WTC11 (cell line): ENCODE measurements around the gene ABHD1. TPM values are rescaled to one million over a fixed set of nuclear protein-coding genes. Genes with fewer than 3 reads are reported as not detected.

Experiments used
- AFF4 ChIP-seq: sonication (generic); formaldehyde crosslinking; IDR thresholded peaks from 2 replicates; pipeline ENCODE4 v1.8.1; 2023; ENCODE audit warnings: mild to moderate bottlenecking, missing genetic modification reagents, borderline replicate concordance
- CBFB ChIP-seq: sonication (generic); formaldehyde crosslinking; IDR thresholded peaks from 2 replicates; pipeline ENCODE4 v1.8.1; 2022; ENCODE audit warnings: mild to moderate bottlenecking, low read depth, missing genetic modification reagents
- CREB1 ChIP-seq: sonication (generic); formaldehyde crosslinking; IDR thresholded peaks from 2 replicates; pipeline ENCODE4 v1.8.0; 2023; ENCODE audit warnings: mild to moderate bottlenecking, missing genetic modification reagents
- CREM ChIP-seq: sonication (generic); formaldehyde crosslinking; IDR thresholded peaks from 2 replicates; pipeline ENCODE4 v1.8.1; 2022; ENCODE audit warnings: mild to moderate bottlenecking, missing genetic modification reagents, moderate library complexity
- FOXP4 ChIP-seq: sonication (generic); formaldehyde crosslinking; IDR thresholded peaks from 2 replicates; pipeline ENCODE4 v1.8.0; 2022; ENCODE audit warnings: mild to moderate bottlenecking, missing genetic modification reagents
- GABPB1 ChIP-seq: sonication (generic); formaldehyde crosslinking; IDR thresholded peaks from 2 replicates; pipeline ENCODE4 v1.8.1; 2023; ENCODE audit warnings: mild to moderate bottlenecking, missing genetic modification reagents
- IRF2 ChIP-seq: sonication (generic); formaldehyde crosslinking; IDR thresholded peaks from 2 replicates; pipeline ENCODE4 v1.8.0; 2022; ENCODE audit warnings: low read depth, missing genetic modification reagents, borderline replicate concordance
- JUN ChIP-seq: sonication (generic); formaldehyde crosslinking; IDR thresholded peaks from 2 replicates; pipeline ENCODE4 v1.8.0; 2023; ENCODE audit warnings: mild to moderate bottlenecking, missing genetic modification reagents
- KAT7 ChIP-seq: sonication (generic); formaldehyde crosslinking; IDR thresholded peaks from 2 replicates; pipeline ENCODE4 v1.8.1; 2023; ENCODE audit warnings: missing genetic modification reagents, mild to moderate bottlenecking, borderline replicate concordance
- MYBL2 ChIP-seq: sonication (generic); formaldehyde crosslinking; IDR thresholded peaks from 2 replicates; pipeline ENCODE4 v1.8.1; 2023; ENCODE audit warnings: mild to moderate bottlenecking, moderate library complexity, missing genetic modification reagents
- NFE2L1 ChIP-seq: sonication (generic); formaldehyde crosslinking; IDR thresholded peaks from 2 replicates; pipeline ENCODE4 v1.8.1; 2023; ENCODE audit warnings: missing genetic modification reagents
- NR2C2 ChIP-seq: sonication (generic); formaldehyde crosslinking; IDR thresholded peaks from 2 replicates; pipeline ENCODE4 v1.8.0; 2022; ENCODE audit warnings: mild to moderate bottlenecking, missing genetic modification reagents
- PRRX2 ChIP-seq: fragments of 250-450 bp; sonication (Bioruptor Pico); IDR thresholded peaks from 2 replicates; pipeline ENCODE4 v1.8.0; 2021; ENCODE audit warnings: mild to moderate bottlenecking
- RELA ChIP-seq: sonication (generic); formaldehyde crosslinking; IDR thresholded peaks from 2 replicates; pipeline ENCODE4 v1.8.1; 2022; ENCODE audit warnings: missing genetic modification reagents, mild to moderate bottlenecking, borderline replicate concordance
- TP53 ChIP-seq: sonication (generic); formaldehyde crosslinking; IDR thresholded peaks from 2 replicates; pipeline ENCODE4 v1.8.1; 2023; ENCODE audit warnings: mild to moderate bottlenecking, missing genetic modification reagents
- ZBTB21 ChIP-seq: sonication (generic); formaldehyde crosslinking; IDR thresholded peaks from 2 replicates; pipeline ENCODE4 v1.8.1; 2023; ENCODE audit warnings: mild to moderate bottlenecking, missing genetic modification reagents, borderline replicate concordance
- ZNF317 ChIP-seq: sonication (generic); formaldehyde crosslinking; IDR thresholded peaks from 2 replicates; pipeline ENCODE4 v1.8.1; 2023; ENCODE audit warnings: low read depth, mild to moderate bottlenecking, moderate library complexity, missing genetic modification reagents, borderline replicate concordance
- ZNF671 ChIP-seq: fragments of 250-450 bp; sonication (Bioruptor Pico); IDR thresholded peaks from 2 replicates; pipeline ENCODE4 v1.8.0; 2021; ENCODE audit warnings: mild to moderate bottlenecking
- total RNA-seq: library from RNA; stranded (reverse); gene quantifications from 3 replicates; pipeline ENCODE4 v1.2.3, GENCODE V29; 2021
- TF ChIP-seq, protein P1 (sequence below): fragments of 250-450 bp; sonication (Bioruptor Pico); IDR thresholded peaks from 2 replicates; pipeline ENCODE4 v2.1.2; 2022; ENCODE audit warnings: mild to moderate bottlenecking, moderate library complexity
- TF ChIP-seq, protein P2 (sequence below): fragments of 250-450 bp; sonication (Bioruptor Pico); IDR thresholded peaks from 2 replicates; pipeline ENCODE4 v1.9.0; 2021; ENCODE audit warnings: mild to moderate bottlenecking
- TF ChIP-seq, protein P3 (sequence below): sonication (generic); formaldehyde crosslinking; IDR thresholded peaks from 2 replicates; pipeline ENCODE4 v1.8.1; 2023; ENCODE audit warnings: mild to moderate bottlenecking, moderate library complexity, missing genetic modification reagents
- TF ChIP-seq, protein P4 (sequence below): fragments of 250-450 bp; sonication (Bioruptor Pico); IDR thresholded peaks from 2 replicates; pipeline ENCODE4 v1.9.0; 2021; ENCODE audit warnings: mild to moderate bottlenecking
- TF ChIP-seq, protein P5 (sequence below): sonication (generic); formaldehyde crosslinking; IDR thresholded peaks from 2 replicates; pipeline ENCODE4 v1.8.0; 2022; ENCODE audit warnings: mild to moderate bottlenecking, missing genetic modification reagents

ABHD1 gene
- total RNA-seq, 1 experiment from 2014 or later = 0.31 TPM

DNA sequence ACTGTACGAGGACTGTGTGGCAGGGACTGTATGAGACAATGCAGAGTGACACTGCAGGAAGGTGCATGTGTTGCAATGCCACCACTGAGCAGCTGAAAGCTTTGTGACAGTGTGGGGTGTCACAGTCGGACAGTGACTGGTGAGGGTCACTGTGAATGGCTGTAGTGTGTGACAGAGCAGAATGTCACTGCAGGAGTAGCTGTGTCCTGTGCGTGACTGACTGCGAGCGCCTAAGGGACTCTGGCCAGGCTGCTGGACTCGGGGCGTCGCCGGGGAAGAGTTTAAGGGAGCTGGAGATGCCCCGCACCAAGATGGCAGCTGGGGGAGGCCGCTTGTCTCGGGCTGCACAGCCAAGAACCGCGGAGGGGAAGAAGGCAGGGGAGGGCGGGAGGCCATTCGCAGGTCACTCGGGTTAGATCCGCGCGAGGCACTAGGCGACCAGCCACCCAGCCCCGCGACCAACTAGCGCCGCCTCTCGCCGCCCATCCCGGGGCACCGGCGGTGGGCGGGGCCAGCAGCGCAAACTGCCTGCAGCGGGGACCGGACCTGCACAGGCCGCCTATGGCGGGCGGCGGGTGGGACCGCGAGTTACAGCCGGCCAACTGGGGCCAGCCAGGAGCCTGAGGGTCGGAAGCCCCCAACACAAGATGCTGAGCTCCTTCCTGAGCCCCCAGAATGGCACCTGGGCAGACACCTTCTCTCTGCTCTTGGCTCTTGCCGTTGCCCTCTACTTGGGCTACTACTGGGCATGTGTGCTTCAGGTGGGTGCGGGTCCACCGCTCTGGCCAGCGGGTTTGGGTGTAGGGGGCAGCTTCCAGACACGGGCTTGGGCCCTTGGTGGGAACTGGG, at the start of gene ABHD1 (continued):
- TF ChIP-seq IRF2 (CRISPR knock-in tag) (no peak), AFF4 (CRISPR knock-in tag) (no peak), ZBTB21 (CRISPR knock-in tag) (no peak), ZNF317 (no peak), CREB1 (CRISPR knock-in tag) (no peak), NR2C2 (CRISPR knock-in tag) (no peak), PRRX2 (CRISPR knock-in tag) (no peak), NFE2L1 (0 out of 2 replicates have a peak, but pooled peaks have one; percentile 45), MYBL2 (CRISPR knock-in tag) (0 out of 2 replicates have a peak, but pooled peaks have one; percentile 54), GABPB1 (CRISPR knock-in tag) (0 out of 2 replicates have a peak, but pooled peaks have one; percentile 28), RELA (CRISPR knock-in tag) (no peak), CREM (CRISPR knock-in tag) (no peak), KAT7 (CRISPR knock-in tag) (0 out of 2 replicates have a peak, but pooled peaks have one; percentile 35), FOXP4 (CRISPR knock-in tag) (no peak), ZNF671 (CRISPR knock-in tag) (no peak), JUN (CRISPR knock-in tag) (no peak), CBFB (CRISPR knock-in tag) (no peak), TP53 (no peak)
- TF ChIP-seq, protein P1, sequence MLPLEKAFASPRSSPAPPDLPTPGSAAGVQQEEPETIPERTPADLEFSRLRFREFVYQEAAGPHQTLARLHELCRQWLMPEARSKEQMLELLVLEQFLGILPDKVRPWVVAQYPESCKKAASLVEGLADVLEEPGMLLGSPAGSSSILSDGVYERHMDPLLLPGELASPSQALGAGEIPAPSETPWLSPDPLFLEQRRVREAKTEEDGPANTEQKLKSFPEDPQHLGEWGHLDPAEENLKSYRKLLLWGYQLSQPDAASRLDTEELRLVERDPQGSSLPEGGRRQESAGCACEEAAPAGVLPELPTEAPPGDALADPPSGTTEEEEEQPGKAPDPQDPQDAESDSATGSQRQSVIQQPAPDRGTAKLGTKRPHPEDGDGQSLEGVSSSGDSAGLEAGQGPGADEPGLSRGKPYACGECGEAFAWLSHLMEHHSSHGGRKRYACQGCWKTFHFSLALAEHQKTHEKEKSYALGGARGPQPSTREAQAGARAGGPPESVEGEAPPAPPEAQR (CRISPR knock-in tag) = no peak
- TF ChIP-seq, protein P2, sequence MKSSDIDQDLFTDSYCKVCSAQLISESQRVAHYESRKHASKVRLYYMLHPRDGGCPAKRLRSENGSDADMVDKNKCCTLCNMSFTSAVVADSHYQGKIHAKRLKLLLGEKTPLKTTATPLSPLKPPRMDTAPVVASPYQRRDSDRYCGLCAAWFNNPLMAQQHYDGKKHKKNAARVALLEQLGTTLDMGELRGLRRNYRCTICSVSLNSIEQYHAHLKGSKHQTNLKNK = no peak
- TF ChIP-seq, protein P3, sequence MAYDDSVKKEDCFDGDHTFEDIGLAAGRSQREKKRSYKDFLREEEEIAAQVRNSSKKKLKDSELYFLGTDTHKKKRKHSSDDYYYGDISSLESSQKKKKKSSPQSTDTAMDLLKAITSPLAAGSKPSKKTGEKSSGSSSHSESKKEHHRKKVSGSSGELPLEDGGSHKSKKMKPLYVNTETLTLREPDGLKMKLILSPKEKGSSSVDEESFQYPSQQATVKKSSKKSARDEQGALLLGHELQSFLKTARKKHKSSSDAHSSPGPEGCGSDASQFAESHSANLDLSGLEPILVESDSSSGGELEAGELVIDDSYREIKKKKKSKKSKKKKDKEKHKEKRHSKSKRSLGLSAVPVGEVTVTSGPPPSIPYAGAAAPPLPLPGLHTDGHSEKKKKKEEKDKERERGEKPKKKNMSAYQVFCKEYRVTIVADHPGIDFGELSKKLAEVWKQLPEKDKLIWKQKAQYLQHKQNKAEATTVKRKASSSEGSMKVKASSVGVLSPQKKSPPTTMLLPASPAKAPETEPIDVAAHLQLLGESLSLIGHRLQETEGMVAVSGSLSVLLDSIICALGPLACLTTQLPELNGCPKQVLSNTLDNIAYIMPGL = peak; percentile 54; the same call in 1 of the 2 replicates
- TF ChIP-seq, protein P4, sequence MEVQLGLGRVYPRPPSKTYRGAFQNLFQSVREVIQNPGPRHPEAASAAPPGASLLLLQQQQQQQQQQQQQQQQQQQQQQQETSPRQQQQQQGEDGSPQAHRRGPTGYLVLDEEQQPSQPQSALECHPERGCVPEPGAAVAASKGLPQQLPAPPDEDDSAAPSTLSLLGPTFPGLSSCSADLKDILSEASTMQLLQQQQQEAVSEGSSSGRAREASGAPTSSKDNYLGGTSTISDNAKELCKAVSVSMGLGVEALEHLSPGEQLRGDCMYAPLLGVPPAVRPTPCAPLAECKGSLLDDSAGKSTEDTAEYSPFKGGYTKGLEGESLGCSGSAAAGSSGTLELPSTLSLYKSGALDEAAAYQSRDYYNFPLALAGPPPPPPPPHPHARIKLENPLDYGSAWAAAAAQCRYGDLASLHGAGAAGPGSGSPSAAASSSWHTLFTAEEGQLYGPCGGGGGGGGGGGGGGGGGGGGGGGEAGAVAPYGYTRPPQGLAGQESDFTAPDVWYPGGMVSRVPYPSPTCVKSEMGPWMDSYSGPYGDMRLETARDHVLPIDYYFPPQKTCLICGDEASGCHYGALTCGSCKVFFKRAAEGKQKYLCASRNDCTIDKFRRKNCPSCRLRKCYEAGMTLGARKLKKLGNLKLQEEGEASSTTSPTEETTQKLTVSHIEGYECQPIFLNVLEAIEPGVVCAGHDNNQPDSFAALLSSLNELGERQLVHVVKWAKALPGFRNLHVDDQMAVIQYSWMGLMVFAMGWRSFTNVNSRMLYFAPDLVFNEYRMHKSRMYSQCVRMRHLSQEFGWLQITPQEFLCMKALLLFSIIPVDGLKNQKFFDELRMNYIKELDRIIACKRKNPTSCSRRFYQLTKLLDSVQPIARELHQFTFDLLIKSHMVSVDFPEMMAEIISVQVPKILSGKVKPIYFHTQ (CRISPR knock-in tag) = no peak
- TF ChIP-seq, protein P5, sequence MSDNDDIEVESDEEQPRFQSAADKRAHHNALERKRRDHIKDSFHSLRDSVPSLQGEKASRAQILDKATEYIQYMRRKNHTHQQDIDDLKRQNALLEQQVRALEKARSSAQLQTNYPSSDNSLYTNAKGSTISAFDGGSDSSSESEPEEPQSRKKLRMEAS (CRISPR knock-in tag) = peak; percentile 29; the same call in 1 of the 2 replicates
